ENCODE measurements around the gene DMXL1. TPM values are rescaled to one million over a fixed set of nuclear protein-coding genes. Genes with fewer than 3 reads are reported as not detected.
"Not testable (repeated sequence)": the region's sequence is repeated elsewhere in the genome, so short reads cannot be mapped to it uniquely, and the experiment has no call there.

DMXL1 gene
- total RNA-seq, 1 experiment from 2014 or later = 20.8 TPM

DNA sequence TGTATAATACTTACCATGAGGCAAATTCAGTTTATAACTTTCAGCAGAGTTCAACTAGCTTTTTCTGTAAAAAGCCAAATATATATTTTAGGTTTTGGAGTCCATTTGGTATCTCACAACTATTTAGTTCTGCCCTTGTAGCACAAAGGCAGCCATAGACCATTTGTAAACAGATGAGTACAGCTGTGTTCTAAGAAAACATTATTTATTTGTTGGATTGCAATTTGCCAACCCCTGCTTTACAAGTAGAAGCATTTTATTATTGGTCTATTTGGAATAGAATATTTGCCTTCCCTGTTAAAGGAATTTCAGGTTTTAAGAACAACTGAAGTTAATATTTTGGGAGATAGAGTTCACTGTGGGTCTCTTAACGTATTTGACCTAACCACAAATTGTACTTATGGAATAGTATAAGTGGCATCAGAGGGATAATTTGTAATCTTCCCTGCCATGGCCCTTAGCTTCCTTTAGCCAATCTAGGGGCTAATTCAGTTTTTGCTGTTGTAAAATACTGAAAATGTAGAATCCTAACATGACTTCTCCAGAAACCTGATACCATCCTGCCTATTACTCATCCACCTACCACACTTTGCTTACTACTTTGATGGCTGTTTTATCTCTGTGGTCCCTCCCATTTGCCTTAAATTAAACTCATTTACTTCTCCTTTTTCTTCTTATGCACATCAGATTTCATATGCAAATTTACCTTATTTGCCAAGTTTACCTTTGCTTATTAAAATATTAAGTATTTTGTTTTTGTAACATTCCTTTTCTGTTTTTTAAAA, 109.2 kb downstream of the DMXL1 start:
- no peaks in the 10 kb centered on the region for H3K36me3 ChIP-seq (replicated peaks; ENCODE audit: control insufficient read depth, insufficient read depth, low read length)
- no peaks in the 10 kb centered on the region for H3K27me3 ChIP-seq (ENCODE audit: control insufficient read depth, insufficient read depth, low read length)
- DNase-seq = no peak
- no peak overlapping the region for H3K4me3 ChIP-seq (ENCODE audit: insufficient read depth, low read depth, low read length)

DNA sequence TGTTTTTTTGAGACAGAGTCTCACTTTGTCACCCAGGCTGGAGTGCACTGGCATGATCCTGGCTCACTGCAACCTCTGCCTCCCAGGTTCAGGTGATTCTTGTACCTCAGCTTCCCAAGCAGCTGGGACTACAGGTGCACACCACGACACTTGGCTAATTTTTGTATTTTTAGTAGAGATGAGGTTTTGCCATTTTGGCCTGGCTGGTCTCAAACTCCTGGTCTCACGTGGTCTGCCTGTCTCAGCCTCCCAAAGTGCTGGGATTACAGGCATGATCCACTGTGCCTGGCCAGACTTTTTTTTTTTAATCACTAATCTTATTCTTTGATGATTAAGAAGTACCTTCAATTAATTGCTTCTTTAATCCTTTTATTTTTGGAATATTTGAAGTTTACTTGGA, 114.6 kb downstream of the DMXL1 start:
- DNase-seq; H3K27me3 ChIP-seq (ENCODE audit: control insufficient read depth, insufficient read depth, low read length); H3K36me3 ChIP-seq (replicated peaks; ENCODE audit: control insufficient read depth, insufficient read depth, low read length); H3K4me3 ChIP-seq (ENCODE audit: insufficient read depth, low read depth, low read length): not testable (repeated sequence)

DNA sequence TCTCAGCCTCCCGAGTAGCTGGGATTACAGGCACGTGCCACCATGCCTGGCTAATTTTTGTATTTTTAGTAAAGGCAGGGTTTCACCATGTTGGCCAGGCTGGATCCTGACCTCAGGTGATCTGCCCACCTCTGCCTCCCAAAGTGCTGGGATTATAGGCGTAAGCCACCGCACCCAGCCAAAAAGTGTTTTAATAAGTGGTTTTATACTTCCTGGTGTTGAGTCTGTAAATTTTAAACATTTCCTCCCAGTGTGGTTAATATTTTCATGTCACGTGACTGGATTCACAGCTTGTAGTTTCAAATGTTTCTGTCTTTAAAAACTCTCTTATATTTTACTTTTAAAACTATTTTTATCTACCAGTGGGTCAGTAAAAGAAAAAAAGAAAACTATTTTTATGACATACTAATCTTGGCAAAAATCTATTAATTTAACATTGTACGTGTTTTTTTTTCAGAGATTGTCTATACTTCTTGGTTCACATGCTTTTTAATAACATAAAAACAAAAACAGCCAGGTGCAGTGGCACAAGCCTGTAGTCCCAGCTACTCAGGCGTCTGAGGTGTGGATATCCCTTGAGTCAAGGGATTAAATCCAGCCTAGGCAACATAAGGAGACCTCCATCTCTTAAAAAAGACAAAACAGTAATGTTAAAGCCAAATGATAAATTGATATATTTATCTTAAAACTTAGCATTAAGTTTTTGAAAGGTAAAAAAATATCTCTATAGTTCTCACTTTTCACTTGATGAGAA, 117.1 kb downstream of the DMXL1 start:
- Histone ChIP-seq H3K27me3 (ENCODE audit: control insufficient read depth, insufficient read depth, low read length) (no peaks in the 10 kb centered on the region), H3K36me3 (replicated peaks; ENCODE audit: control insufficient read depth, insufficient read depth, low read length) (no peaks in the 10 kb centered on the region), H3K4me3 (ENCODE audit: insufficient read depth, low read depth, low read length) (no peak overlapping the region)
- no peak for DNase-seq

DNA sequence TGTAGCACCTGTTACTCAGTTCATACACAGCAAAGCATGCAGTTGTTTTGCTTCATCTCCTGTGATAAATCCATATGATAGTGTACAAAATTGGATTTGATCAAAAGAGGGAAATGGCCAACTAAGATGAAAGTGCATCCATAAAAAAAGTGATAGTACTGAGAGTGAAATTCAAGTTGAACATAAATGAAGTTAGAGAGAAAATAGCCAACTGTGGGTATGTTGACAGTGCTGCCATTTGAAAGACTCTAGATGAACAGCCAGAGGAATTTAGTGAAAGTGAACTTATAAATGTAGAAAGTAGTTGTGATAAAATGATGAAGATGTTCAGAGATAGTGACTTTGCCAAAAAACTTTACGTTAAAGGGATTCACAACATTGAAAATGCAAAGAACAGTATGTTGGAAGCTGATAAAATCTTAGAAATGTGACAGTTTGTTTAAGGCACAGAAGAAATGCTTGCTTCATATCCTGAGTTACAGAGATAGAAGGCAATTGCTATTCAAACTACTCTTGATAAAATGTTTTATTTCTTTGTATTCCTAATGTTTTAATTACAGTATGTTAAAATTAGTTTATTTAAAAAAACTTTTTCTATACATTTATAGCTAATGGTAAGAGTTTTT, 119.7 kb downstream of the DMXL1 start:
- H3K36me3 ChIP-seq (replicated peaks; ENCODE audit: control insufficient read depth, insufficient read depth, low read length) = no peaks in the 10 kb centered on the region

DNA sequence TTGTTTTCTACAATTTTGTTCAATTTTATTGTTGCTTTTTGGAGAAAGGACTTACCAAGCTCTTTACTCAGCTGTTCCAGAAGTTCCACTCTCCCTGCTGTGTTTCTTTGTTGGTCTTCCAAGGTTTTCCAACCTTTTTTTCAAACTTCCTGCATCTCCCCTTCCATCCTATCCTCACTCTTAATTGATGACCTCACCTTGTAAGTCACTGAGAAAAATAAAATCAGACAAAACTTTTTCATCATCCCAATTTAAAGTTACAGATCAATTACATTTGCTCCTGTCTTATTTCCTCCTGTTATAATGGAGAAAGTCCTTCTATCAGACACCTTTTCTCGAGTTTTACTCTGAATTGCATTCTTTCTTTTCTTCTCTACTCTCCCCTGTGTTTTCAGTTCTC, 121.1 kb downstream of the DMXL1 start:
- DNase-seq = no peak
- Histone ChIP-seq H3K4me3 (ENCODE audit: insufficient read depth, low read depth, low read length) (no peak overlapping the region), H3K27me3 (ENCODE audit: control insufficient read depth, insufficient read depth, low read length) (no peaks in the 10 kb centered on the region), H3K36me3 (replicated peaks; ENCODE audit: control insufficient read depth, insufficient read depth, low read length) (no peaks in the 10 kb centered on the region)

More for the DNA sequence above, 119.7 kb downstream of the DMXL1 start:
- DNase-seq = no peak
- H3K27me3 ChIP-seq (ENCODE audit: control insufficient read depth, insufficient read depth, low read length) = no peaks in the 10 kb centered on the region
- no peak overlapping the region for H3K4me3 ChIP-seq (ENCODE audit: insufficient read depth, low read depth, low read length)

DNA sequence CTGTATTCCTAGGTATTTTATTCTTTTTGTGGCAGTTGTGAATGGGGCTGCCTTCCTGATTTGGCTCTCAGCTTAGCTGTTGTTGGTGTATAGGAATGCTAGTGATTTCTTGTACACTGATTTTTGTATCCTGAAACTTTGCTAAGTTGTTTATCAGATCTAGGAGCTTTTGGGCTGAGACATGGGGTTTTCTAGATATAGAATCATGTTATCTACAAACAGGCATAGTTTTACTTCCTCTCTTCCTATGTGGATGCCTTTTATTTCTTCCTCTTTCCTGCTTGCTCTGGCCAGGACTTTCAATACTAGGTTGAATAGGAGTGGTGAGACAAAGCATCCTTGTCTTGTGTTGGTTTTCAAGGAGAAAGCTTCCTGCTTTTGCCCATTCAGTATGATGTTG, 129.9 kb downstream of the DMXL1 start:
- DNase-seq = no peak
- Histone ChIP-seq H3K4me3 (ENCODE audit: insufficient read depth, low read depth, low read length) (no peak overlapping the region), H3K27me3 (ENCODE audit: control insufficient read depth, insufficient read depth, low read length) (no peaks in the 10 kb centered on the region), H3K36me3 (replicated peaks; ENCODE audit: control insufficient read depth, insufficient read depth, low read length) (no peaks in the 10 kb centered on the region; the same call in 1 of the 2 replicates)

DNA sequence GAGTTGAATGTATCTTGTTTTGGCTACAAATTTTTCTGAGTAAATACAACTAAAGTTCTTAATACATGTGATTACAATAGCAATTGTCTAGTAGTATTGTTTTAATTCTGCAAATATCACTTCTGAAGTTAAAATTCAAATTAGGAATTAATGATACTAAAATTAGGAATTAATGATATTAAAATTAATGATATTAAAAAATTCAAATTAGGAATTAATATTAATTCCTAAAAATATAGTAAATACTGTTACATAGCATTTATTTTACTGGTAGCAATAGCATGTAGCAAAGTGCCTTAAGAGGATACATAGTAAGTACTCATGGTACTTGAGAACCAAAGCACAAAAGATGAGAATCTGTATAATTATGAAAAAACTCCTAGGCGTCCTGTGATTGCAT, 136.2 kb downstream of the DMXL1 start:
- Histone ChIP-seq H3K27me3 (ENCODE audit: control insufficient read depth, insufficient read depth, low read length) (no peaks in the 10 kb centered on the region), H3K36me3 (replicated peaks; ENCODE audit: control insufficient read depth, insufficient read depth, low read length) (no peaks in the 10 kb centered on the region; the same call in 1 of the 2 replicates), H3K4me3 (ENCODE audit: insufficient read depth, low read depth, low read length) (no peak overlapping the region)
- DNase-seq = no peak

DNA sequence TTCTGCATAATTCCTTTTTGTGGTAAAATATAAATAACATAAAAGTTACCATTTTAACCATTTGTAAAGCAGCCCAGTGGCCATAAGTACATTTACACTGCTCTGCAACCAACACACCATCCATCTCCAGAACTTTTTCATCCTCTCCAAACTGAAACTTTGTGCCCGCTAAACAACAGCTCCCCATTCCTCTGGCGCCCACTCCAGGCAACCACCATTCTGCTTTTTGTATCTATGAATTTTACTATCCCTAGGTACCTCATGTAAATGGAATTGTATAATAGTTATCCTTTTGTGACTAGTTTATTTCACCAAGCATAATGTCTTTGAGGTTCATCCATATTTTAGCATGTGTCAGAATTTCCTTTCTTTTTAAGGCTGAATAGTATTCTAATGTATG, 141.1 kb downstream of the DMXL1 start:
- H3K36me3 ChIP-seq (replicated peaks; ENCODE audit: control insufficient read depth, insufficient read depth, low read length) = no peaks in the 10 kb centered on the region
- H3K27me3 ChIP-seq (ENCODE audit: control insufficient read depth, insufficient read depth, low read length) = no peaks in the 10 kb centered on the region
- no peak for DNase-seq
- H3K4me3 ChIP-seq (ENCODE audit: insufficient read depth, low read depth, low read length) = no peak overlapping the region

DNA sequence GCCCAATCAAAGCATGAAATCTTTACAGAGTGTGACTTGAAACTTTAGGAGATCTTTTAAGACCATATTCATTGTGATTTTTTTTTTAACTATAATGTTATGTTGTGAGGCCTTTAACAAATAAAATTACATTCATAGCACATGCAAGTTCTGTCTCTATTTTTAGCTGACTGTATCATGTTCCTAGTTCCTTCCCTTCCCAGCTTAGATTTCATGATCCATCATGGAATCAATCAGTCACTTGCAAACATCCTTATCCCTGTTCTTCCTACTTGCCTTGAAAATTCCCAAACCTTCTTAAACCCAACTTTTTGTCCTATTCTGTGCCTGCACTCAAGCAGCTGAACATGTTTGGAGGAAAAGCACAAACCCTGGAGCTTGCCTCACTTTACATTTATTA, 141.8 kb downstream of the DMXL1 start:
- H3K4me3 ChIP-seq (ENCODE audit: insufficient read depth, low read depth, low read length) = no peak overlapping the region
- H3K27me3 ChIP-seq (ENCODE audit: control insufficient read depth, insufficient read depth, low read length) = no peaks in the 10 kb centered on the region
- H3K36me3 ChIP-seq (replicated peaks; ENCODE audit: control insufficient read depth, insufficient read depth, low read length) = no peaks in the 10 kb centered on the region
- no peak for DNase-seq

DNA sequence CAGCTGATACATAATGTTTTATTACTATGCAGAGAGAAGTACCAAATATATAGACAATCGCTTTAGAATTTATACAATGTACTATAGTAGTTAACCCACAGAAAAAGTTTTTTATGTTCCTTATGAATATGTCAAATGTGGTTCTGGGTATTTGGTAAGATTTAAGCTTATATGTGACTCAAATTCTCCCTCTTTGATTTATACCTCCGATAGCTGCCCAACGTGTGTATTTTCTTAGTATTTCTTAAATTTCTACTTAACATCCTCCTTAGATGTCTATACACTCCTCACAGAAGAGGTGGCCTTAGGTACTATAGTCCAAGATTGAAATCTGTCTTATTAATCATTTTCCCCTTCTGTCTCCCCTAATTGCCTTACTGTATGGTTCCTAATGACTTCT, 146.3 kb downstream of the DMXL1 start:
- H3K36me3 ChIP-seq (replicated peaks; ENCODE audit: control insufficient read depth, insufficient read depth, low read length) = no peaks in the 10 kb centered on the region
- H3K27me3 ChIP-seq (ENCODE audit: control insufficient read depth, insufficient read depth, low read length) = no peaks in the 10 kb centered on the region
- H3K4me3 ChIP-seq (ENCODE audit: insufficient read depth, low read depth, low read length) = no peak overlapping the region
- DNase-seq = no peak

DNA sequence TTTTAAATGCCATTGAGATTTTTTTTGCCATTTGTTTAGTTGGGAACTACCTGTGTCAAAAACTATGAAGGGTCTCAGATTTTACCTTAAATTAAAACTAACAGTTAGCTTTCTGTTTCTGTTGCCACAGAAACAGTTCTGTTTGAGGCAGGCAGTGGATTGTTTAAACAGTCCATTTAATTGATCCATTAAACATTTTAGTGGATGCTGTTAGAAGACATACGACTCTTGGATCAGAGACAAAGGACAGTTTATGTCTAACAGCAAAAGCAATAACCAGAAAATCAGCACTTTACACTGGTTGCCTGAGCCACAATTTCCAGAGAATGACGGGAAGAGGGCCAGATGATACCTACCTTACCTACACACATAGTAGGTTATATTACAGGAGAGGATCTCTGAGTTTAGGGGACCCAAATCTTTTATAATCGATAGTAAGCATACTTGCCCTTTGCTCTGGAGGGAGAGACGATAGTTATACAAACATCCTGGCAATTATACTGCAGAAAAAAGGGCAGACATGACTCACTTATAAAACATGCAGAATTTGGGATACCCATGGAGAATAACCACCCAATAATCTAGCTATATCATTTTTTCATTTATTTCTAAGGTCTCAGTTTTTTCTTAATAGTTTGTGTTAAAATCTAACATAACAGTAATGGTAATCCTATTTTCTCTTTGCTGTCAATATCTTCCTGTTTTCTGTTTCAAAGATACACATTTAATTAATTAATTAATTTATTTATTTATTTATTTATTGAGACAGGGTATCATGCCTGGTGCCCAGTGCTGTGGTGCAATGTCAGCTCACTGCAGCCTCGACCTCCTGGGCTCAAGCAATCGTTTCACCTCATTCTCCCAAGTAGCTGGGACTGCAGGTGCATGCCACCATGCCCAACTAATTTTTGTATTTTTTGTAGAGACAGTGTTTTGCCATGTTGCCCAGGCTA, 148.2 kb downstream of the DMXL1 start:
- H3K27me3 ChIP-seq (ENCODE audit: control insufficient read depth, insufficient read depth, low read length) = no peaks in the 10 kb centered on the region
- DNase-seq = no peak
- no peaks in the 10 kb centered on the region for H3K36me3 ChIP-seq (replicated peaks; ENCODE audit: control insufficient read depth, insufficient read depth, low read length)
- H3K4me3 ChIP-seq (ENCODE audit: insufficient read depth, low read depth, low read length) = no peak overlapping the region

DNA sequence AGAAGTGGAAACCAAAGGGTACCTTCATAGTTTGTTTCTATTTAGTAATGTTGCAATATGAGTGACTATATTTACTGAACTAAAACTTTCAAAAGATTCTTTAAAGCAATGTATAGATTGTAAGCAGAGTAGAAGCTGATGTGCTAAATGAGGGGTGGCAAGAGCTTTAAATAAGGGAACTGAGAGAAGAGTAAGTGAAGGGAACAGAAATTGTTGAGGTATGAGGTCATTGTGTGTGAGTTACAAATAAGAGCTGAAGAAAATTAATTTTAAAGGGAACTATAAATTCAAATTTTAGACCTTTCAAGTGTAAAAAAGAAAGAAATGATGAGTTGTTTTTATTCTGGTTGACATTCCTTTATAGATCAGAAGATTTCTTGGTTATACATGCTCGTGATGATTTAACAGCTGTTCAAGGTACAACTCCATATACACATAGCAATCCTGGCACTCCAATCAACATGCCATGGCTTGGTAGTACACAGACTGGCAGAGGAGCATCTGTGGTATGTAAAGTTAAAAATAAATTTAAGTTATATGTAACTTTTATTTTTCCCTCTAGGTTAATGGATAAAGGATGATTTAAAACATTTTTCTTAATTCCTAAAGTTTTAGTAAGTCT, 149.8 kb downstream of the DMXL1 start:
- Histone ChIP-seq H3K27me3 (ENCODE audit: control insufficient read depth, insufficient read depth, low read length) (no peaks in the 10 kb centered on the region), H3K4me3 (ENCODE audit: insufficient read depth, low read depth, low read length) (no peak overlapping the region), H3K36me3 (replicated peaks; ENCODE audit: control insufficient read depth, insufficient read depth, low read length) (no peaks in the 10 kb centered on the region; the same call in 1 of the 2 replicates)
- no peak for DNase-seq

DNA sequence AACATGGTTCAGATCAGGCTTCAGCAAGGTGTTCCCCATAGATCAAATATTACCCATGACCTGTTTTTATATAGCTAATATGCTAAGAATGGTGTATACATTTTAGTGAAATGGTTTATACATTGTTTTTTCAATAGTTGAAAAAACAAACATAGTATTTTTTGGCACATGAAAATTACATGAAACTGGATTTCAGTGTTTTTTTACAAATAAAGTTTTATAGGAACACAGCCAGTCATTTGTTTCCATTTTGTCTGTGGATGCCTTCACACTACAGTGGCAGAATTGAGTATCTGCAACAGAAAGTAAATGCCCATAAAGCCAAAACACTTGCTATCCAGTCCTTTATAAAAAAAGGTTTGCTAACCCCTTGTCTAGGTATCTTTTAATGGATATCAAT, 150.4 kb downstream of the DMXL1 start:
- H3K4me3 ChIP-seq (ENCODE audit: insufficient read depth, low read depth, low read length) = no peak overlapping the region
- DNase-seq = no peak
- no peaks in the 10 kb centered on the region; the same call in 1 of the 2 replicates for H3K36me3 ChIP-seq (replicated peaks; ENCODE audit: control insufficient read depth, insufficient read depth, low read length)
- H3K27me3 ChIP-seq (ENCODE audit: control insufficient read depth, insufficient read depth, low read length) = no peaks in the 10 kb centered on the region

DNA sequence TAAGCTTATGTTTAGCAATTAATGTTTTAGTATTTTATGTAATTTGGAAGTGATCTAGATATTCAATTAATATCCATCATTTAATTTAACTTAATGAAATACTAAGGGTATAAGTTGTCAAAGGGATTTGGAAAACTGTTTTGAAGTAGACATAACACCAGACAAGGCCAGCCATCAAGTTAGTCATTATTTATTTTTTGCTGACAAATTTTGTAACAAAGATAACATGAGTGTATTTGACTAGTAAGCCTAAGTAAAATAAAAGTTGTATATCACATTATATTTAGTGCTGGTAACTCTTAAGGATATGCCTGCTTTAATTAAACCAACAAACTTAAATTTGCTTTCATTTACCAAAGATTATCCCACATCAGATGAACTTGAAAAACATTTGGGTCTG, 159.1 kb downstream of the DMXL1 start:
- H3K27me3 ChIP-seq (ENCODE audit: control insufficient read depth, insufficient read depth, low read length) = no peaks in the 10 kb centered on the region
- no peaks in the 10 kb centered on the region for H3K36me3 ChIP-seq (replicated peaks; ENCODE audit: control insufficient read depth, insufficient read depth, low read length)
- DNase-seq = no peak
- no peak overlapping the region for H3K4me3 ChIP-seq (ENCODE audit: insufficient read depth, low read depth, low read length)

All from H7 (cell line).